ENCODE measurements around the gene TM9SF3.

TM9SF3 gene

GRCh38 chr10:96505150-96506136 lies 81.4 kb downstream of the TM9SF3 start:
- peak; percentile 37 for DNase-seq (ENCODE audit: low read depth)
- H3K4me3 ChIP-seq (ENCODE audit: low read depth, low read length): no peak overlapping the region
- TF ChIP-seq CTCF (IDR thresholded peaks at IDR 0.05; ENCODE audit: insufficient read depth, low read depth, low read length, missing control alignments): no peak

GRCh38 chr10:96502561-96503282 lies 84.1 kb downstream of the TM9SF3 start:
- H3K4me3 ChIP-seq (ENCODE audit: low read depth, low read length): no peak overlapping the region
- DNase-seq (ENCODE audit: low read depth): no peak
- no peak for TF ChIP-seq CTCF (IDR thresholded peaks at IDR 0.05; ENCODE audit: insufficient read depth, low read depth, low read length, missing control alignments)

GRCh38 chr10:96501985-96502384 lies 84.8 kb downstream of the TM9SF3 start:
- TF ChIP-seq CTCF (IDR thresholded peaks at IDR 0.05; ENCODE audit: insufficient read depth, low read depth, low read length, missing control alignments): no peak
- no peak for DNase-seq (ENCODE audit: low read depth)
- no peak overlapping the region for H3K4me3 ChIP-seq (ENCODE audit: low read depth, low read length)

GRCh38 chr10:96500519-96500918 lies 86.3 kb downstream of the TM9SF3 start:
- TF ChIP-seq CTCF (IDR thresholded peaks at IDR 0.05; ENCODE audit: insufficient read depth, low read depth, low read length, missing control alignments): no peak
- no peak for DNase-seq (ENCODE audit: low read depth)
- no peak overlapping the region for H3K4me3 ChIP-seq (ENCODE audit: low read depth, low read length)

GRCh38 chr10:96500050-96500449 lies 86.8 kb downstream of the TM9SF3 start:
- DNase-seq (ENCODE audit: low read depth): no peak
- no peak overlapping the region for H3K4me3 ChIP-seq (ENCODE audit: low read depth, low read length)
- no peak for TF ChIP-seq CTCF (IDR thresholded peaks at IDR 0.05; ENCODE audit: insufficient read depth, low read depth, low read length, missing control alignments)

GRCh38 chr10:96497391-96497790 lies 89.4 kb downstream of the TM9SF3 start:
- no peak for DNase-seq (ENCODE audit: low read depth)
- no peak for TF ChIP-seq CTCF (IDR thresholded peaks at IDR 0.05; ENCODE audit: insufficient read depth, low read depth, low read length, missing control alignments)
- H3K4me3 ChIP-seq (ENCODE audit: low read depth, low read length): no peak overlapping the region
